ENCODE data around the gene NRXN3.

- TF ChIP-seq EZH2 (IDR thresholded peaks at IDR 0.05): no peak
- TF ChIP-seq CTCF (IDR thresholded peaks at IDR 0.05): no peak
- no peak for TF ChIP-seq EZH2phosphoT487 (IDR thresholded peaks at IDR 0.05)
Measured at GRCh38 chr14:79379266-79379665, 1209.1 kb downstream of the NRXN3 start.
